GM19467 (cell line): ENCODE results near the gene OTOF.

Experiments used
- ATAC-seq: cut with Tn5 transposase; IDR thresholded peaks from one replicate; pipeline ENCODE4 v1.9.1; 2021; ENCODE audit warnings: mild to moderate bottlenecking, moderate library complexity; ENCODE audit not compliant: unreplicated experiment

Gene OTOF

DNA sequence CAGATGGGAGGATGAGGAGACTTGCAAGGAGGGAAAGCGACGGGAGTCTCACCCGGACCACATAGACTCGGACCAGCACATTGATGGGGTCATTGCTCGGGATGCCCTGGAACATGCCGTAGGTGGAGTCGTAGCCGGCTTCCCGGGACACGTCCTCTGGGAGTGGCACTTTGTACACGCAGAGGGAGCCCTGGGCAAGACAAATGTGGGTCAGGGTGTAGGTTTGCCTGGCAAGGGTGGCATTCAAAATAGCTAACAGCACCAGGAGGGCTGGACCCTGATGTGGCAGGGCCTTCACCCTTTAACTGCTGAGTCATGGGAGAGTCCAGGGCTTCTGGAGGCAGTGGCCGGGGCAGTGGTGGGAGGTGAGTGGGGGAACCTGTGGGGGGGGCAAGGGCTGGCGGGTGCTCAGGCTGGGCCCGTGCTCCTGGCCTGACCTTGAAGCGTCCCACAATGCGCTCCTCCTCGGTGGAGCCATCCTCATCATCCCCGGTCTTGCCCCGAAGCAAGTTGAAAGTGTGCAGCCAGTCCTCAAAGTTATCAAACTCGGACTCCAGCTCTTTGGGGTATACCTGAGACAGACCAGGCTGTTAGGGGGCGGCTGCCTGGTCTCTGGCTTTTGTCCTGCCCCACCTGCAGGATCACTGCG is 11.1 kb downstream of the OTOF start:
- ATAC-seq, result no peak

DNA sequence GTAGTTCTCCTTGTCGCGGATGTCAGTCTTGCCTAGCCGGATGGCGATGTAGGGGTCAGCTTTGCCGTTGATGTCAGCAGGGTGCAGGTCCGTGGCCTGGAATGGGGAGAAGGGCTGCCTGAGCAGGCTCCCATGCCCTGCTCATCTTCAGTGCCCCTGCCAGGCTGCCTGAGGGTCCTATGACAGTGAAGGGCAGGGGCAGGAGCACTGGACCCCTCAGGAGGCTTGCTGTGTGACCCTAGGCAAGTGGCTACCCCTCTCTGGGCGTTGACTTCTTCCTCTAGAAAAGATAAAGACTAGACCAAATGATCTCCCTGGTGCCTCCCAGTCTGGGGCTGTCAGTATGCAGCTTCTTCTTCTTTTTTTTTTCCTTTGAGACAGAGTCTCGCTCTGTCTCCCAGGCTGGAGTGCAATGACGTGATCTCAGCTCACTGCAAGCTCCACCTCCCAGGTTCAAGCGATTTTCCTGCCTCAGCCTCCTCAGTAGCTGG is 11.9 kb downstream of the OTOF start:
- no peak for ATAC-seq

DNA sequence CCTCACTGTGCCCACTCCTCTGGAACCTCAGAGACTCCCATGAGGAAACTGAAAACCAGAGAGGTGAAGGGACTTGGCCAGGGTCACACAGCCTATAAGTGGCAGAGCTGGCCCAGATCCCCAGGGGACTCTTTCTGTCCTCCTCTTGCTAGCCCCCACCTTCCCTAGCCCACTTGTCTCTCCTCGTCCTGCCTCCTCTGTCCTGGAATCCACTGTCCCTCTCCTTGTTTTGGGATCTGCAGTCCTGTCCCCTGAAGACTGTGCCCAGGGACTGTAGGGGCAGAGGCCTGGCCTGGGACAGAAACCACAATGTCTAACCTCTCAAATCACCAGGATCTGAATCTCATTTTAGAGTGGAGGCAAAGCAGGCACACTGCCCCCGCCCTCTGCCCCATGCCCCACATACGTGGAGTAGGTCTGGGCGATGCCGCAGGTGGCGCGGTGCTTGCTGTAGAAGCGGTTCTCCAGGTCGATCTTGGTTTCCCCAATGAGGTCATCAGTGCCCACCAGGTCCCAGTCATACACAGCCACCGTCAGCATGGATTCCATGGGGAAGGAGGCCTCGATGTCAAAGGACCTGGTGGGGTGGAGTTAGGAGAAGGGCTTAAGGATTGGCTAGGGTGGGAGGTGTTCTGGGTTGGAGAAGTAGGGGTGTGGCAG is 12.5 kb downstream of the OTOF start:
- no peak for ATAC-seq

DNA sequence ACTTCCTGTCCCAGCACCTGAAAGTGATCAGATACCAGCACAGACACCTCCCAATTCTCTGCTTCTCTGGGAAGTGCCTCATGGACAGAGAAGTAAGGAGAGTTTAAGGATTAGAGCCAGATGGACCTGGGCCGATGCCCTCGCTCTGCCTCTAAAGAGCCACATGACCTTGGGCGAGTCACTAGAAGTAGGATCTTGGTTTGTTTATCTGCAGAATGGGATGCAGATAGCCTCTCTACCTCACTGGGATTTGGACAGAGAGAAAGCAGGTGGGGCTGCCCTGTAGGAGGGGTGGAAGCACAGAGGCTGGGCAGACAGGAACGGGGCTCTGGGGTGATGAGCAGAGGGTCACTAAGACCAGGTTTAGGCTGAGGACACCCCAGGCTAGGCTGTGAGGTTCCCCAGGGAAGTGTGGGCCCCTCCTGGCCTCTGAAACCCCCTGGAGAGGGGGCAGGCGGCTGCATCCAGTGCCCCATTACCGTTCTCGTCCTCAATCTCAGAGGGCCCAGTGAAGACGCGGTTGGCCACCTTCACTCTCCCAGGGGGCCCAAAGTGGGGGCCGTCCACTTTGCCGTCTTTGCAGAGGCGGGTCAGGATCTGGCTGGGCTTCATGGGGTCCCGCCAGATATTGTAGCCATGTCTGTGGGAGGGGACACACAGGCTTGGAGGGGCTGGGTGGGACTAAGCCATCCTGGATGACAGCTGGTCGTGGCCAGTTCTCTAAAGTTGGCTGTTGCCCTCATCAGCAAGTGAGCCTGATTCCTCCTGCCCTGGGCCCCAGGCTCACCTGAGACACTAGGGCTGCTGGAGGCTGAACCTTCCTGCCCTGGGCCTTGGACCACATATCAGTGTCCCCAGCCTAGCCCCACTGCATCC is 13.3 kb downstream of the OTOF start:
- no peak for ATAC-seq

DNA sequence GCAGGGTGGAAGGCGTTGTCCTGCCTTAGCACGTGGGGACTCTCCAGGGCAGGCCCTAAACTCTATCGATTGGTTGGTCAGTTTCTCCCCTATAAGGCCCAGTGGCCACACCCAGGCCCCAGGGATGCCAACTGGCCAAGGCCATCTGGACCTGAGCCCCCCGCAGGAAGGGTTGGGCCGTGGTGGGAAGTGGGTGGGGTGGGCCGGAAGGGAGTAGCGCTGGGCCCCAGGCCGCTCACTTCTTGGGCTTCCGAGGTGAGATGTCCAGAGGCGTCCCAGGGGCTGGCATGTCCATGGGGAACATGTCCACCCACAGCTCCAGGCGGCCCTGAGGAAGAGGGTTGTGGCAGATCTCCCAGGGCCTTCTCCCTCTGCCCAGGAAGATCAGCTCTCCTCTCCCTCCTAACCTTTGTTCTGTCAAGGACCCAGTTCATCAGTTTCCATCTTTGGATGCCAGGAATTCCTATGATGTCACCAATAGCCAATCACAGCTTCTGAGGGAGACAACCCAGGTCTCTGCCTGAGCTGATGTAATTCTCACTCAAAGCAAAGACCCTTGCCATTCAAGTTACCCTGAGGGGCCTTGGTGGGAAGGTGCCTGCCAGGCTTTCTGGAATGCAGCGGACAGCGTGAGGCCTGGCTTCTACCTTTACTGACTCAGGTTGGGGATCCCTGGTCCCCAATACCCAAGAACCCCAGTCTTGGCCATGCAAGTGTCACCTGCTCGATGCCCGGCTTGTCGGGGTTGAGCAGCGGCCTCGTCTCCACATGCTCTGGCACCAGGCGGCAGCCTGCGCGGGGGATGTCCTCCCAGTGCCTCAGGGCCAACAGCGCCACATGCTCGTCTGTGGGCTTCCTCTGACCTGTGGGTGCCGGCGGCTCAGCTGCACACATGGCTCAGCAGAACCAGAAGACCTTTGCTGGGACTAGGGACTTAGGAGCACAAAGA is 14.4 kb downstream of the OTOF start:
- no peak for ATAC-seq

DNA sequence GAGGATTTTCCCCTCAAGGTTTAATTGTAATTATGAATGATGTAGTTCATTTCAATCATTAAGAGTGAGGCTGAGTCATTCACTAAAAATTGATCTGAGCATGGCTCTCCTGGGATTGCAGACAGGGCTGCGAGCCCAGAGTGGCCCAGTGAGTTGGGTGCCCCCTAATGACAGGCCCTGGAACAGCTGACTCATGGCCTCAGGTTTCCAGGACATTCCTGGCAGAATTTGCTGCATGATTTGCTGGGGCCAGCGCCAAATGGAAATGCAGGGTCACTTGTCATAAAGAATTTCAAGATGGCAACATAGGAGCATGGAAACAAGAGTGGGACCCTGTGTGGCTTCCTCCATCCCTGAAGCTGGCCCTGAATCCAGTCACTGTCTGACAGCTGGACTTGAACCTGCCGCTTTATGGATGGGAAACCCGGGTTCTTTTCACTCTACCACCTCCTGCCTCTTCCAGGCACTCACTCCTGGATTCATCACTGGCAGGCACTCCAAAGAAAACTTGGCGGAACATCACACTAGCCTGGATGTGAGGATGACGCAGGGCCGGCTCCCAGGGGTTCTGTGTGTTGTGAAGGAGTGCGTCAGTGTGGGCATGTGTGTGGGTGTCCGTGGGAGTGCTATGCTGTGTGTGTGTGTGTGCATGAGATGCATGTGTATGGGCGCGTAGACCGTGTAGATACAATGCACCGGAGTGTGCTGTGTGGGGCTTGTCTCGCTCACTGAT is 15.2 kb downstream of the OTOF start:
- ATAC-seq, result no peak

DNA sequence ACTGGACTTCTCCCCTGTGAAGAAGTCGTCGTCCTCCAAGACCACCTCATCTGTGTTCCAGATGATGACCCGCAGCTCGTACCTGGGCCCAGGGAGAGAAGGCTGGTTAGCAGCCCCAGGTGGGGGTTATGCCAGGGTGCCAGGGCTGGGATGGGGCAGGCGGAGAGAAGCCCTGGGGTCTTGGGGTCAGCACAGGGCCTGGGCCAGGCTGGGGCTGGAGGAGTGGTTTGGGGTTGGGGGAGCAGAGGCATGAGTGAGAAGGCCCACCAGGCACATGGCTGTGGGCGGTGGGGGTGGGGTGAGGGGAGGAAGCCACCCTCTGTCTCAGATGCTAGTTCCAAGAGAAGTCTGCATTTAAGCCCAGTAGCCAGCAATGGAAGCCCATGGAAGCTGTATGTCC is 15.8 kb downstream of the OTOF start:
- ATAC-seq, result no peak

DNA sequence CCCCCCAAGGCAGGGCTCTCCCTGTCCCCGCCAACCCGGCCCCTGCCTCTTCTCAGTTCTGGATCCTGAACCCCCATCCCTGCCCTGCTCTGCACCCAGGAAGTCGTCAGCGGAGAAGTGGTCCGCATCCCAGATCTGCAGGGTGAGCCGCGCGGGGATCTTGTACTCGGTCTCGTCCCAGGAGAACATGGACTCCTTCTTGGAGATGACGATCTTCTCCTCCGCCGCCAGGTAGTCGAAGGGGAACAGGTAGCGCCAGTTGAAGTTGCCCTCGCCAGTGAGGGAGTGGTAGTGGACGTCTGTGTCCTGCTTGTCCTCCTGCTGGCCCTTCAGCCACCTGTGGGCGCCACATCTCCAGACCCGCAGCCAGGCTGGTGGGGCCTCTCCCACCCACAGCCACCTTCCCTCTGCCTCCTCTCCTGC is 16.3 kb downstream of the OTOF start:
- ATAC-seq, result no peak

DNA sequence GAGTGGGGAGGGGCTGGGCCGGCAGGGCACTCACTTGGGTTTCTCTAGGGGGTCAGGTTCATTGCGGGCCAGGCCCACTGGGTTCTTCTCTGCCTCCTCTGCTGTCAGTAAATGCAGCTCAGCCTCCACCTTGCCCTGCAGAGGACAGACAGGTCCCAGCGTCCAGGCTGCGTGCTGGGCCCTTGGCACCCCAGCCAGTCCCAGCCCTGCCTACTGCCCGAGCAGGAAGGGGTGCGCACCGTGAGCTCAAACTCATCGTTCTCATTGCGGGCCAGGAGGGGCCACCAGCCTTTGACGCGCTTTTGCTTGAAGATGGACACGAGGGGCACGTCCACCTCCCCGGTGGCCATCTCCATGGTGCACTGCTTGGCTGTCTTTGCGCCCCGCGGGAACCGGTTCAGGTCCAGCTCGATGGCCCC is 17.3 kb downstream of the OTOF start:
- ATAC-seq, result no peak

DNA sequence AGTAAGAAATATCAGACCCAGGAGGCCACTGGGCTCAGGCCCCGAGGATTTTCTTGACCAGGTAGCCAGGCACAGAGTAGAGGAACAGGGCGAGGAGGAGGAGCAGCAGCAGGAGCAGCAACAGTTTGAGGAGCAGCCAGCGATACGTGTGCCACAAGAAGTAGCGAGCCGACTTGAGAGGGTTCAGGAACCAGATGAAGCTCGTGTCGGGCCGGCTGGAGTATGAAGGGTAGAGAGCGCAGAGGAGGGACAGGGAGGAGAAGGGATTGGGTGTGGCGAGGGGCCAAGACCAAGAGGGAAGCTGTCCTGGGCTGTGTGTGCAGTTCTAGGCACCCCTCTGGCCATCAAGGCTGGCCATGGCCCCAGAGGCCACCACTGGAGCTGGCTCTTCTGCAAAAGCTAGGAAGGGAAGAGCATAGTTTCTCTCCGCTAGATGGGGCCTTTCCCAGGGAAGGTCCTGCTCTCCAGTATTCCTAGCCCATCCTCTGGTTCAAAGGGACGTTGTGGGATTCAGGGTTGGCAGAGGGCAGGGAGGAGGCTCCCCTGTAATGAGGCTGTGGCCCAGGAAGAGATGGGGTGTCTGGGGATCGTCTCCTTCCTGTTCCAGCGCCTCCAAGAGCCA is 17.8 kb downstream of the OTOF start:
- ATAC-seq, result no peak

DNA sequence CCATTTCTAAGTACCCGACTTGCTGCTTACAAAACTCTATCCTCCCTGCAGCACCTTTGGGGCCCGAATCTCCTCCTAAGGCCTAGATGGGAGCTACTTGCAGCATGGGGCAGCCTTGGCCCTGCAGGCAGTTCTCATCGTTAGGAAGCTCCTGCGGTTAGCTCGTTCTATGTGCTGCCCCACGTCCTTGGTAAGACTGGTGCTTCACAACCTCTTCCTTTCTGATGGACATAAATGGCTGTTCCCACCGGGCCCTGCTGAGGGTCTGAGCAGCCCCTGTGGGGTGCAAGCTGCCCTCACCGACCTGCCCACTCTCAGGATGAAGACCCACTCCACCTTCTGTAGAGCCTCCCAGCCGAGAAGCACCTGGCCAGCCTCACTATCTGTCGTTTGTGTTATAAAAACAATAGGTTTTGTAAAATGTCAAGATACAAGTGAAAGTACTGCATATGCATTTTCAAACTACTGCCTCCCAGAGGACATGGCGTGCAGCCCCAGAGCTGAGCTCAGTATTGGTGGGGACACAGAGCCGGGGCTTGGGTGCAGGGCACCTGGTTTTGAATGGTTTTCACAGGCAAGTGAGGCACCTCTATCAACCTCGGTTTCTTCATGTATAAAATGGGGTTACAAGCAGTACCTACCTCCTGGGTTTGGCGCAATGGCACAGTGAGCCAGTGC is 19.4 kb downstream of the OTOF start:
- no peak for ATAC-seq

DNA sequence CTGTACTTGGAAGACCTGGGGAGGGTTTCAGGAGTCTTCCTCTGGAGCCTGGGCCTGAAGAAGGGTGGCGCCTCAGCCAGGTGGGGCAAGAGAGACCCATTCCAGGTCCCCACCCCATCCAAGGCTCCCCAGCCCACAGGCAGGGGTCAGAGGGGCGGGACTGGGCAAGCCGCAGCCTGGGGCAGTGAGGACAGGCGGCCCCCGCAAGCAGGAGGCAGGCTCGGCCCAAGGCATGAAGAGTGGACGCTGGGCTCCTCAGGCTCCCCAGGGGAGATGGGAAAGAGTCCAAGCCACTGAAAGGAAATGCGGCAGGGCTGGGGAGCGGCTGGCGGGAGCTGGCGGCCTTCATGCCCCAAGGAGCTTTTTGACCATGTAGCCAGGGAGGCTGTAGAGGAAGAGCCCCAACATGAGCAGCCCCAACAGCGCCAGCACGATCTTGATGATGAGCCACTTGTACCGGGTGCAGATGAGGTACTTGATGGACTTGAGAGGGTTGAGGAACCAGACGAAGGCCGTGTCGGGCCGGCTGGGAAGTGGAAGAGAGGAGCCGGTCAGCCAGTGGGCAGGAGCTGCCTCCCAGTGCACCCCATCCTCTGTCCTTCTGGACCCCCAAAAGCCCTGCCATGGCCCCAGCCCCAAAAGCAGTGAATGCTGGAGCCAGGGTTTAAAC is 20.1 kb downstream of the OTOF start:
- no peak for ATAC-seq

DNA sequence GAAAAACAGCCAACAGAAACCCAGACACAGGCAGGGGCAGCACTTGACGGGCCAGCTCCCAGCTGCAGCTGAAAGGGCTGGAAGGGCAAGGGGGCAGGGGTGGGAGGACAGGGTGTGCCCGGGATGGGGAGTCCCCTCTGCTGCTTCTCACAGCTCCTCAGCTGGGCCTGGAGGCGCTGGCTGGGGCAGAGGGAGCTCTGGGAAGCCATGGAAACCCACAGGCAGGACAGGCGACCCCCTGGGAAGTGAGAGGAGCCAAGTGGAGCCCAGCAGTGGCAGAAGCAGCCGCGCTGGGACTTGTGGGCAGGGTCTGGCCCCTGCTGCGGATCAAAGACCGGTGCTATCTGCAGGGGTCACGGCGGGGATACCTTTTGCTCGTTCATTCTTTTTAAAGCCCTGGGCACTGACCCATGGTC is 20.7 kb downstream of the OTOF start:
- no peak for ATAC-seq

DNA sequence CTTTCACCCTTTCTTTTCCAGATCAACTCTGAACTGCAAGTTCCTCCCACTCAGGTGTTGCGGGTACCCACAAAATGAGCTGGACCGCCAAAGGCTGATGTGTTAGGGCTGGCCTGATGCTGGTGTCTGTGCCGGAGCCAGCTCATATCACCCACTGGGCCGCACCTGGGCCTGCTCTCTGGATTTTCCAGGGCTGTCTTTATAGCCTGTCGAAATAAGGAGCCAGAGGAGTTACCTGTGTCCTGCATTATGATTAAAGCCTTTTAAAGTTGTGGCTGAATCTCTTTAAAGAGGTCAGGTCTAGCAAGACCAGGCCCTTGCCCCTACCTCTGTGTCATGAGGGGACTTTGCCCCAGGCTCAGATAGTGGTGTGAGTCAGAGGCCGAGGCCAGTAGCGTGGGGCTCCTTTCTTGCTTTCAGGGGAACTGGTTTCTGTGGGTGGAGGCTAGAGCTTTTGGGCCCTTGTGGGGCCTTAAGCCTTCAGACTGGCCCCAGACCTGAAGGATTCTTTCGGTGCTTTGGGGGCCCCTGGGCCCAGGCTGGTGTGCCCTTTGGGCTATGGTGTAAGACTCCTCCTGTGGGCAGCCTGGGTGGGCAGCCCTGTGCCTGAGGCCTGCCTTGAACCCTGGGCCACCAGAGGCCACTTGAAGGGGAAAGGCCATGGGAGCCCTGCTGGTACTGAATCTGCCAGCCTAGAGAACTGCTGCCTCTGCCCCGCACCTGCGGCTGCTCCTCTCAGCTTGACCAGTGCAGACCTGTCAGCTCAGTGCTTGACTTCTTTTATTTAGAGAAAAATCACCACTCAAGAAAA is 21.3 kb downstream of the OTOF start:
- no peak for ATAC-seq

DNA sequence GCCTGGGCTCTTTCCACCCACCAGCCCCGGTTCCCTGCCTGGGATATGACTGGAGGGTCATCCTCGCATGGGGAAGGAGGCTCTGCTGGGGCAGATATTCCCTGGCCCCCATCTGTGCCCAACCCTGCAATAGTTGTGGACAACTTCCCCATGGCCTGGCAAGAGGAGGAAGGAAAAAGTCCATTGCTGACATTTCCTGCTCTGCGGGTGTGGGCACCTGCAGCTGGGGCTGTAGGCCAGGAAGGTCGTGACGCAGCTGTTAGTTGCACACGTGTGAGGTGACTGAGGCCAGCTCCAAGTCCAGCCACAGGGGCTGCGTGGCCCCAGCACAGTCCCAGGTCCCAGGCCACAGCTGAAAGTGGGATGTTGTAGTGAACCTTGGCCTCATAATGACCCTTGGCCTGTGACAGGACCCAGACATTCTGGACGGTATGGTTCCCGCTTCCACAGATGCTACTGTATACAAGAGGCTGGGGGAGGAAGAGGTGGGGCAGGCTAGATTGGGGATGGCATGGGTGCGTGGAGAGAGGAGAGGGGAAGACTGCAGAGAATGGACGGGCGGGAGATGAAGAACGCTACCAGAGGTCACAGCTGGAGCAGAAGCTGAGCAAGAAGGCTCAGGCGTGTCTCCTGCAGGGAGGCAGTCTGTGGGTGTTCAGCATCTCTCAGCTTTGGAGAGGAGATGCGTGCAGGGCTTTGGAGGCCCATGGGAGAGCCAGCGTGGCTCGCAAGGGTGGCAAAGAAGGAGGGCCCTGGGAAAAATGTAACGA is 22.1 kb downstream of the OTOF start:
- ATAC-seq, result no peak

DNA sequence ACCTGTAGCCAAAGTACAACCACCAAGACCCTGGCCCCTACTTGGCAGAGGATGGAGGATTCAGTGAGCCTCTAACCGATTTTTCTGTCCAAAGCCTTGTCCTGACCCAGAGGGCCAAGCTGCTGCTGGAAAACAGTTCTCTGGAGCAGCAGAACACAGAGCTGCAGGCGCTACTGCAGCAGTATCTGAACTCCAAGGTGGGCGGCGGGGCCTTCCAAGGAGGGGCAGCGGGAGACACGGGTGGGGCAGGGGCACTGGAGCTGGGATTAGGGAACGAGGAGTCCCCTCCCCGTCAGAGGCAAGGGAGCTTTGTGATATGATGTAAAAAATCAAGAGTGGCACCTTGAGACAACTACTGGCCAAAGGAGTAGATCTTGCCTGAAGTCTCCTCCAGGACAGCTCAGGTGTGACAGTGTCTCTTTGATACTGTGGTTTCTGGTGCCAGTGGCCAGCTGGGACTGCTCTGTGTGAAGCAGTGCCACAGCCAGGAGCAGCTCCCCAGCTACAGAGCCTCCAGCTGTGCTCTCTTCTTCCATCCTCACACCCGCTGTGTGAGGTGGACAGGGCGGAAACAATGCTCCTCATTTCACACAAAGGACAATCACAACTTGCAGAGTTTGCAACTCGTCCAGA is 22.8 kb downstream of the OTOF start:
- ATAC-seq, result no peak
